ENCODE measurements around the gene PEBP1.

DNA sequence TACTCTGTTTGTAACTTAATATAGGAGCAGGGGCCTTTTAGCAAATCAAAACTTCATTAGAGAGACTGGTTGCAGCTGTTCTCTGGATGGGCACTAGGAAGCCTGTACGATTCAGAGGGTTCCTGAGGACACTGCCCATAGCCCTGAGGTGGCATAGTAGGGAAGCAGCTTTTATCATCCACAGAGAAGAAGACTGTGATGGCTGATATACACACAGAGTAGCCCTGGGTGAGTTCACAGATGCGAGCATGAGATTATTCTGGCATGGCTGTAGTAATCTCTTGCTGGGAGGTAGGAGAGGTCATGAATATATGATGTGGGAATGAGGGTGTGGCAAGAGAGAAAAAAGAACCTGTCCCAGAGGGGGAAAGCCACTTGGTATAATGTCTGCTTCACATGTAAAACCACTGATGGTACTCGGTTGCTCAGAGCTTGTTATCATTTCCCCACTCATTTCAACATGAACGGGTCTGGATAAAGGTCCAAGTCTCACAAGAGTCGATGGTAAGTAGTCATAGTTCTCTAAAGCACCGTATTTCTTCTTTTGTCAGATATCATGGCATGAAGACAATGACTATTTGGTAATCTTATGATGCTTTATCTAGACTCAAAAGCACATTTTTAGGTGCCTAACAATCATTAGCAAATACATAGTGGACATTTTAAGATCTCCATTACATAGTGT lies 52.0 kb downstream of the PEBP1 start:
- no peak for TF ChIP-seq ZBTB7A (IDR thresholded peaks at IDR 0.05; ENCODE audit: low read depth)
- TF ChIP-seq, protein P1, sequence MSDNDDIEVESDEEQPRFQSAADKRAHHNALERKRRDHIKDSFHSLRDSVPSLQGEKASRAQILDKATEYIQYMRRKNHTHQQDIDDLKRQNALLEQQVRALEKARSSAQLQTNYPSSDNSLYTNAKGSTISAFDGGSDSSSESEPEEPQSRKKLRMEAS (IDR thresholded peaks at IDR 0.05), result no peak
- no peak for TF ChIP-seq EGR1 (IDR thresholded peaks at IDR 0.05)
- TF ChIP-seq RAD21 (IDR thresholded peaks at IDR 0.05; ENCODE audit: low read depth), result no peak
- TF ChIP-seq, protein P2, sequence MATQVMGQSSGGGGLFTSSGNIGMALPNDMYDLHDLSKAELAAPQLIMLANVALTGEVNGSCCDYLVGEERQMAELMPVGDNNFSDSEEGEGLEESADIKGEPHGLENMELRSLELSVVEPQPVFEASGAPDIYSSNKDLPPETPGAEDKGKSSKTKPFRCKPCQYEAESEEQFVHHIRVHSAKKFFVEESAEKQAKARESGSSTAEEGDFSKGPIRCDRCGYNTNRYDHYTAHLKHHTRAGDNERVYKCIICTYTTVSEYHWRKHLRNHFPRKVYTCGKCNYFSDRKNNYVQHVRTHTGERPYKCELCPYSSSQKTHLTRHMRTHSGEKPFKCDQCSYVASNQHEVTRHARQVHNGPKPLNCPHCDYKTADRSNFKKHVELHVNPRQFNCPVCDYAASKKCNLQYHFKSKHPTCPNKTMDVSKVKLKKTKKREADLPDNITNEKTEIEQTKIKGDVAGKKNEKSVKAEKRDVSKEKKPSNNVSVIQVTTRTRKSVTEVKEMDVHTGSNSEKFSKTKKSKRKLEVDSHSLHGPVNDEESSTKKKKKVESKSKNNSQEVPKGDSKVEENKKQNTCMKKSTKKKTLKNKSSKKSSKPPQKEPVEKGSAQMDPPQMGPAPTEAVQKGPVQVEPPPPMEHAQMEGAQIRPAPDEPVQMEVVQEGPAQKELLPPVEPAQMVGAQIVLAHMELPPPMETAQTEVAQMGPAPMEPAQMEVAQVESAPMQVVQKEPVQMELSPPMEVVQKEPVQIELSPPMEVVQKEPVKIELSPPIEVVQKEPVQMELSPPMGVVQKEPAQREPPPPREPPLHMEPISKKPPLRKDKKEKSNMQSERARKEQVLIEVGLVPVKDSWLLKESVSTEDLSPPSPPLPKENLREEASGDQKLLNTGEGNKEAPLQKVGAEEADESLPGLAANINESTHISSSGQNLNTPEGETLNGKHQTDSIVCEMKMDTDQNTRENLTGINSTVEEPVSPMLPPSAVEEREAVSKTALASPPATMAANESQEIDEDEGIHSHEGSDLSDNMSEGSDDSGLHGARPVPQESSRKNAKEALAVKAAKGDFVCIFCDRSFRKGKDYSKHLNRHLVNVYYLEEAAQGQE (IDR thresholded peaks at IDR 0.05; ENCODE audit: low read depth), result no peak
- no peak for TF ChIP-seq TAF1 (IDR thresholded peaks at IDR 0.05; ENCODE audit: low read depth)
- no peak for TF ChIP-seq NFIC (IDR thresholded peaks at IDR 0.05)
- TF ChIP-seq EP300 (IDR thresholded peaks at IDR 0.05; ENCODE audit: borderline replicate concordance), result no peak
- no peak for TF ChIP-seq YY1 (IDR thresholded peaks at IDR 0.05; ENCODE audit: low read depth)
- TF ChIP-seq TCF12 (IDR thresholded peaks at IDR 0.05; ENCODE audit: low read depth), result no peak
- TF ChIP-seq CREB1 (IDR thresholded peaks at IDR 0.05; ENCODE audit: low read depth), result no peak
- TF ChIP-seq, protein P3, sequence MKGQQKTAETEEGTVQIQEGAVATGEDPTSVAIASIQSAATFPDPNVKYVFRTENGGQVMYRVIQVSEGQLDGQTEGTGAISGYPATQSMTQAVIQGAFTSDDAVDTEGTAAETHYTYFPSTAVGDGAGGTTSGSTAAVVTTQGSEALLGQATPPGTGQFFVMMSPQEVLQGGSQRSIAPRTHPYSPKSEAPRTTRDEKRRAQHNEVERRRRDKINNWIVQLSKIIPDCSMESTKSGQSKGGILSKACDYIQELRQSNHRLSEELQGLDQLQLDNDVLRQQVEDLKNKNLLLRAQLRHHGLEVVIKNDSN (IDR thresholded peaks at IDR 0.05), result no peak
- no peak for TF ChIP-seq CEBPB (IDR thresholded peaks at IDR 0.05)

Measured in Ishikawa (cell line).